Measurements from ENCODE around the gene HID1. TPM values are rescaled to one million over a fixed set of nuclear protein-coding genes. Genes with fewer than 3 reads are reported as not detected.
A peak's percentile ranks its signal among the peaks of the same experiment; 100 is the strongest.

The HID1 gene
- total RNA-seq, 1 experiment from 2014 or later, result not detected

GRCh38 chr17:74960570-74961342 is 11.8 kb downstream of the HID1 start:
- no peaks in the 10 kb centered on the region for H3K79me2 ChIP-seq (ENCODE audit: low read length)
- no peak overlapping the region for H3K4me3 ChIP-seq (ENCODE audit: low read length)
- H3K9me2 ChIP-seq (replicated peaks; ENCODE audit: insufficient read depth, low read length), result no peaks in the 10 kb centered on the region
- peaks cover 7% of the 10 kb centered on the region for H3K4me1 ChIP-seq (ENCODE audit: low read length)
- H3K9ac ChIP-seq (ENCODE audit: low read length), result no peak overlapping the region
- H3K9me3 ChIP-seq (ENCODE audit: low read length), result no peaks in the 10 kb centered on the region
- H3K27ac ChIP-seq (ENCODE audit: low read length), result no peak overlapping the region
- no peaks in the 10 kb centered on the region for H4K20me1 ChIP-seq (ENCODE audit: insufficient read depth, low read depth, low read length)
- H2AFZ ChIP-seq (ENCODE audit: low read length), result peak overlapping the region; percentile 27; the same call in 1 of the 2 replicates
- no peaks in the 10 kb centered on the region for H3K27me3 ChIP-seq (ENCODE audit: low read length)
- peak overlapping the region; percentile 39 for H3K4me2 ChIP-seq (ENCODE audit: low read depth, low read length, poor library complexity, severe bottlenecking)
- DNase-seq, result peak; percentile 93
- H3K36me3 ChIP-seq (ENCODE audit: insufficient read depth, low read length), result no peaks in the 10 kb centered on the region

DNA sequence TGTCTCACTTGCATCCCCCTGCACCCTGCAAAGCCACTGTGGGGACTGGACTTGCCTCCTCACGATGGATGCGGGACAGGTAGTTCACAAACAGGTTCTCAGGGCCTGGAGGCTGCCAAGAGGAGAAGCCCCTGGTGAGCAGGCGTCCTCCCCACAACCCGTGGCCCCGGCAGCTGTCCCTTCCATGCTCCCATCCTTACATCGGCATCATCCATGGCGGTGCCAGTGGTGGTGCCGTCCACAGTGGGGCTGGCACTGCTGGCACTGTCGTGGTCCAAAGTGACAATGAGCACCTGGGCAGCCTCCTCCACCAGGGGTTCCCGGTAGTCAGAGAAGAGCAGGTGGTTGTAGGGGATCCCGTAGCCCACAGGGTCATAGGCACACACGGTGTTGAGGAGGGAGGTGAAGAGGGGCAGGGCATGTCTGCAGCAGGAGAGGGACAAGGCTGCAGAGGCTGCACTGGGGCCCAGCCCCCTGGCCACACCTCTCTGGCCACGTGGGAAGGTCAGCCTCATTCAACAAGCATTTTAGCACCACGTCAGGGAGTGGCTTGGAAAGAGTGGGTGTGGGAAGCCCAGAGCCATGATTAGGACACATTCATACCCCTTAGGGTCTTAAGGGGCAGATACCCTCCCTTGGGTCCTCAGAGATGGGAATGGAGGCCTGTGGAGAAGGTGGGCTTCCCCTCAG is 12.6 kb downstream of the HID1 start:
- H3K9ac ChIP-seq (ENCODE audit: low read length), result no peak overlapping the region
- H3K36me3 ChIP-seq (ENCODE audit: insufficient read depth, low read length), result no peaks in the 10 kb centered on the region
- H3K9me3 ChIP-seq (ENCODE audit: low read length), result no peaks in the 10 kb centered on the region
- no peak overlapping the region; the same call in 1 of the 2 replicates for H2AFZ ChIP-seq (ENCODE audit: low read length)
- H3K79me2 ChIP-seq (ENCODE audit: low read length), result no peaks in the 10 kb centered on the region
- no peak overlapping the region for H3K4me3 ChIP-seq (ENCODE audit: low read length)
- no peaks in the 10 kb centered on the region for H3K27me3 ChIP-seq (ENCODE audit: low read length)
- no peak overlapping the region for H3K27ac ChIP-seq (ENCODE audit: low read length)
- H3K9me2 ChIP-seq (replicated peaks; ENCODE audit: insufficient read depth, low read length), result no peaks in the 10 kb centered on the region
- no peak for DNase-seq
- H4K20me1 ChIP-seq (ENCODE audit: insufficient read depth, low read depth, low read length), result no peaks in the 10 kb centered on the region
- peaks cover 7% of the 10 kb centered on the region for H3K4me1 ChIP-seq (ENCODE audit: low read length)
- no peak overlapping the region for H3K4me2 ChIP-seq (ENCODE audit: low read depth, low read length, poor library complexity, severe bottlenecking)

DNA sequence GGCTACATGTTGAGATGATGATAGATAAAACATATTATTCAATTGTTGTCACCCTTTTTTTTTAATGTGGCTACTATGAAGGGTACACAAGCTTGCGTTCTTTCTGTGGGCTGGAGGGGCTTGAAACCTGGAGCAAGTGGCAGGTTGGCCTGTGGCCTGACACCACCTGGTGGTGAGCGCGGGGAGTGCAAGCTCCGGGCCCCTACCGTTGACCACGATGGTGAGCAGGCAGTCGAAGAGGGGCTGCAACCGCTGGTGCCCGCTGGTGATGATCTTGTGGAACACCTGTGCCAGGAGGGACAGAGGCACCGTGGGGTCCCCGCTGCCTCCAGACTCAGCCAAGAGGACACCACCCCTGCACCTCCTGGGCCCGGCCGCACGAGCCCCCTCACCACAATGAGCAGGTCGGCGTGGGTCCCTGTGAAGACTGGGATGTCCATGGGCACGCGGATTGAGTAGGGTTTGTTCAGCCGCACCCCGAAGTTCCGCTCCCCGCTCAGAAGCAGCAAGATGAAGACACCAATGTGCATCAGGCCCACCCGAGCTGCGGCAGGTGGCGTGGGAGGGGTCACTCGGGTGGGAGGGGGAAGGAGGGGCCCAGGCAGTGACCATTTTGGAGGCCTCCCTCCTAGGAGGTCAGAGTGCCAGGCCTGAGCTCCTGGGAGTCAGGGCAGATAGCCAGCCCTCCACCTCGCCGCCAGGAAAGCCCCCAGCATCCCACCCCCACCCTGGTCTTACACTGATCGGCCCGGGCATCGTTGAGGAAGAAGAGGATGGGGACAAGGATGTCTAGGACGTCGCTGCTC is 14.4 kb downstream of the HID1 start:
- no peaks in the 10 kb centered on the region for H3K79me2 ChIP-seq (ENCODE audit: low read length)
- no peaks in the 10 kb centered on the region for H3K27me3 ChIP-seq (ENCODE audit: low read length)
- no peak overlapping the region for H2AFZ ChIP-seq (ENCODE audit: low read length)
- H3K4me1 ChIP-seq (ENCODE audit: low read length), result peaks cover 7% of the 10 kb centered on the region
- DNase-seq, result peak; percentile 90
- no peak overlapping the region for H3K4me2 ChIP-seq (ENCODE audit: low read depth, low read length, poor library complexity, severe bottlenecking)
- no peaks in the 10 kb centered on the region for H3K9me2 ChIP-seq (replicated peaks; ENCODE audit: insufficient read depth, low read length)
- no peaks in the 10 kb centered on the region for H3K36me3 ChIP-seq (ENCODE audit: insufficient read depth, low read length)
- no peak overlapping the region for H3K9ac ChIP-seq (ENCODE audit: low read length)
- no peaks in the 10 kb centered on the region for H3K9me3 ChIP-seq (ENCODE audit: low read length)
- no peaks in the 10 kb centered on the region for H4K20me1 ChIP-seq (ENCODE audit: insufficient read depth, low read depth, low read length)
- H3K27ac ChIP-seq (ENCODE audit: low read length), result no peak overlapping the region
- H3K4me3 ChIP-seq (ENCODE audit: low read length), result no peak overlapping the region

GRCh38 chr17:74956093-74956492 is 16.5 kb downstream of the HID1 start:
- no peaks in the 10 kb centered on the region for H3K36me3 ChIP-seq (ENCODE audit: insufficient read depth, low read length)
- H3K27me3 ChIP-seq (ENCODE audit: low read length), result no peaks in the 10 kb centered on the region
- H3K9ac ChIP-seq (ENCODE audit: low read length), result no peak overlapping the region
- no peaks in the 10 kb centered on the region for H4K20me1 ChIP-seq (ENCODE audit: insufficient read depth, low read depth, low read length)
- H2AFZ ChIP-seq (ENCODE audit: low read length), result no peak overlapping the region
- H3K79me2 ChIP-seq (ENCODE audit: low read length), result no peaks in the 10 kb centered on the region
- H3K9me3 ChIP-seq (ENCODE audit: low read length), result no peaks in the 10 kb centered on the region
- no peak overlapping the region for H3K4me3 ChIP-seq (ENCODE audit: low read length)
- H3K9me2 ChIP-seq (replicated peaks; ENCODE audit: insufficient read depth, low read length), result no peaks in the 10 kb centered on the region
- H3K4me1 ChIP-seq (ENCODE audit: low read length), result peaks cover 7% of the 10 kb centered on the region
- no peak overlapping the region for H3K27ac ChIP-seq (ENCODE audit: low read length)
- DNase-seq, result no peak
- no peak overlapping the region for H3K4me2 ChIP-seq (ENCODE audit: low read depth, low read length, poor library complexity, severe bottlenecking)

GRCh38 chr17:74954665-74955421 is 17.7 kb downstream of the HID1 start:
- no peaks in the 10 kb centered on the region for H3K79me2 ChIP-seq (ENCODE audit: low read length)
- no peak overlapping the region for H3K4me3 ChIP-seq (ENCODE audit: low read length)
- no peaks in the 10 kb centered on the region for H4K20me1 ChIP-seq (ENCODE audit: insufficient read depth, low read depth, low read length)
- H3K9me2 ChIP-seq (replicated peaks; ENCODE audit: insufficient read depth, low read length), result no peaks in the 10 kb centered on the region
- no peak overlapping the region for H2AFZ ChIP-seq (ENCODE audit: low read length)
- no peaks in the 10 kb centered on the region for H3K27me3 ChIP-seq (ENCODE audit: low read length)
- no peak for DNase-seq
- no peaks in the 10 kb centered on the region for H3K9me3 ChIP-seq (ENCODE audit: low read length)
- no peak overlapping the region for H3K4me2 ChIP-seq (ENCODE audit: low read depth, low read length, poor library complexity, severe bottlenecking)
- H3K36me3 ChIP-seq (ENCODE audit: insufficient read depth, low read length), result no peaks in the 10 kb centered on the region
- no peaks in the 10 kb centered on the region for H3K4me1 ChIP-seq (ENCODE audit: low read length)
- no peak overlapping the region for H3K27ac ChIP-seq (ENCODE audit: low read length)
- H3K9ac ChIP-seq (ENCODE audit: low read length), result no peak overlapping the region

DNA sequence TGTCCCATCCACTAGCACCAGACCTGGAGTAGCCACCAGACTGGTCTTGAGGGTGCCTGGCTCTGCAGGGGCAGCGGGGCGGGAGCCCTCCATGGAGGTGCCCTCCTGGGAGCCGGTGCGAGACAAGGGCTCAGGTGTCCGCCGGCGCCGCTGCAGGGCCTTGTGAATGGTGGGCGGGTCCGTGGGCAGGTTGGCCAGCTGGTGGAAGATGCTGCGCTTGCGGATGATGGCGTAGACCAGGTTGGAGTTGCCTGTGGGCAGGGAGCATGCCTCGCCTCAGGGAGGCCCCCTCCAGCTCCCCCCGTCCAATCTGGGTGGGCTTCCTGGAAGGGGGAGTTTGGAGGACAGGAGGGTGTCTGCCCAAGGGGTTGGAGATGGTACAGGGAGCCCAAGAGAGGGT is 18.4 kb downstream of the HID1 start:
- DNase-seq, result no peak
- Histone ChIP-seq H3K27ac (ENCODE audit: low read length) (no peak overlapping the region), H3K9me2 (replicated peaks; ENCODE audit: insufficient read depth, low read length) (no peaks in the 10 kb centered on the region), H3K79me2 (ENCODE audit: low read length) (no peaks in the 10 kb centered on the region), H3K4me1 (ENCODE audit: low read length) (no peaks in the 10 kb centered on the region), H3K4me3 (ENCODE audit: low read length) (no peak overlapping the region), H3K9me3 (ENCODE audit: low read length) (no peaks in the 10 kb centered on the region), H3K4me2 (ENCODE audit: low read depth, low read length, poor library complexity, severe bottlenecking) (no peak overlapping the region), H4K20me1 (ENCODE audit: insufficient read depth, low read depth, low read length) (no peaks in the 10 kb centered on the region), H3K36me3 (ENCODE audit: insufficient read depth, low read length) (no peaks in the 10 kb centered on the region), H3K27me3 (ENCODE audit: low read length) (no peaks in the 10 kb centered on the region), H2AFZ (ENCODE audit: low read length) (no peak overlapping the region), H3K9ac (ENCODE audit: low read length) (no peak overlapping the region)

- no peaks in the 10 kb centered on the region for H4K20me1 ChIP-seq (ENCODE audit: insufficient read depth, low read depth, low read length)
- H3K9me3 ChIP-seq (ENCODE audit: low read length), result no peaks in the 10 kb centered on the region
- no peaks in the 10 kb centered on the region for H3K4me1 ChIP-seq (ENCODE audit: low read length)
- no peaks in the 10 kb centered on the region for H3K79me2 ChIP-seq (ENCODE audit: low read length)
- no peak overlapping the region for H3K4me3 ChIP-seq (ENCODE audit: low read length)
- H3K9me2 ChIP-seq (replicated peaks; ENCODE audit: insufficient read depth, low read length), result no peaks in the 10 kb centered on the region
- H2AFZ ChIP-seq (ENCODE audit: low read length), result no peak overlapping the region
- no peaks in the 10 kb centered on the region for H3K27me3 ChIP-seq (ENCODE audit: low read length)
- no peak overlapping the region for H3K4me2 ChIP-seq (ENCODE audit: low read depth, low read length, poor library complexity, severe bottlenecking)
- no peak for DNase-seq
- H3K27ac ChIP-seq (ENCODE audit: low read length), result no peak overlapping the region
- H3K36me3 ChIP-seq (ENCODE audit: insufficient read depth, low read length), result no peaks in the 10 kb centered on the region
- no peak overlapping the region for H3K9ac ChIP-seq (ENCODE audit: low read length)
These were observed 19.3 kb downstream of the HID1 start for GRCh38 chr17:74953134-74953687.
